Measurements from ENCODE around the gene CGAS.

DNA sequence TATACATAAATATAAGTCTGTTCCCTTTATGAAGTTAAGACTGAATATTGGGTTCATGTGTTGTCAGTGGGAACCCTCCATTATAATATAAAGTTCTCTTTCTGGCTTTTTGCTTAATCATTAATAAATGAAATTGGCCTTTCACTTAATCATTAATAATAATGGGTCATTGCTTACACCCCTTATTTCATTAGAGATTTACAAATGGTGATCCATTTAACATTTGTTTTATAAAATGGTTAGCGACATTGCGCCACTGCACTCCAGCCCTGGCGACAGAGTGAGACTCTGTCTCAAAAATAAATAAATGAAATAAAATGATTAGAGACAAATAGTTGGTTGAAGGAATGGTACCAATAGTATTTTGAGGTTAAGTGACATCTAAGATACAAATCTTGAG is 39.0 kb downstream of the CGAS start:
- TF ChIP-seq, protein P1, sequence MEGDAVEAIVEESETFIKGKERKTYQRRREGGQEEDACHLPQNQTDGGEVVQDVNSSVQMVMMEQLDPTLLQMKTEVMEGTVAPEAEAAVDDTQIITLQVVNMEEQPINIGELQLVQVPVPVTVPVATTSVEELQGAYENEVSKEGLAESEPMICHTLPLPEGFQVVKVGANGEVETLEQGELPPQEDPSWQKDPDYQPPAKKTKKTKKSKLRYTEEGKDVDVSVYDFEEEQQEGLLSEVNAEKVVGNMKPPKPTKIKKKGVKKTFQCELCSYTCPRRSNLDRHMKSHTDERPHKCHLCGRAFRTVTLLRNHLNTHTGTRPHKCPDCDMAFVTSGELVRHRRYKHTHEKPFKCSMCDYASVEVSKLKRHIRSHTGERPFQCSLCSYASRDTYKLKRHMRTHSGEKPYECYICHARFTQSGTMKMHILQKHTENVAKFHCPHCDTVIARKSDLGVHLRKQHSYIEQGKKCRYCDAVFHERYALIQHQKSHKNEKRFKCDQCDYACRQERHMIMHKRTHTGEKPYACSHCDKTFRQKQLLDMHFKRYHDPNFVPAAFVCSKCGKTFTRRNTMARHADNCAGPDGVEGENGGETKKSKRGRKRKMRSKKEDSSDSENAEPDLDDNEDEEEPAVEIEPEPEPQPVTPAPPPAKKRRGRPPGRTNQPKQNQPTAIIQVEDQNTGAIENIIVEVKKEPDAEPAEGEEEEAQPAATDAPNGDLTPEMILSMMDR (conservative IDR thresholded peaks at IDR 0.05 in 1 of 2, IDR thresholded peaks at IDR 0.05 in 1 of 2; ENCODE audit: low read depth in 1 of 2, low read length in 2 of 2) = no peak
- no peak for TF ChIP-seq EZH2 (IDR thresholded peaks at IDR 0.05; ENCODE audit: low read length, missing control alignments)

All from fibroblast of lung (primary cell).